Keratinocyte (primary cell): ENCODE measurements around the gene PTPRN2. TPM values are rescaled to one million over a fixed set of nuclear protein-coding genes. Genes with fewer than 3 reads are reported as not detected.

Experiments used
- DNase-seq: peaks from one replicate; pipeline ENCODE4 v3.0.0-alpha.2; 2011; ENCODE audit warnings: low read depth, missing footprints, low spot score
- FAIRE-seq: peaks from 2 replicates; lab custom pipeline; 2011; peaks lifted over from hg19 to GRCh38; lab: Jason Lieb, UNC
- H2AFZ ChIP-seq: 2 replicates; pipeline ENCODE4 v1.6.0; 2012; ENCODE audit warnings: low read length, control low read depth, inconsistent platforms; ENCODE audit not compliant: control insufficient read depth
- H3K27ac ChIP-seq: 2 replicates; pipeline ENCODE4 v1.5.1; 2011; ENCODE audit warnings: low read length; ENCODE audit not compliant: control insufficient read depth, insufficient read depth
- H3K27me3 ChIP-seq: 3 replicates; pipeline ENCODE4 v1.6.0; 2011; ENCODE audit warnings: low read length; ENCODE audit not compliant: control insufficient read depth, insufficient read depth; ENCODE audit errors: extremely low read depth
- H3K36me3 ChIP-seq, 2 experiments: 2 replicates in 1 of 2; 3 replicates in 1 of 2; pipeline ENCODE4 v1.5.1; 2011; ENCODE audit warnings: low read length in 2 of 2, mild to moderate bottlenecking in 1 of 2; ENCODE audit not compliant: control insufficient read depth in 2 of 2, insufficient read depth in 2 of 2; ENCODE audit errors: extremely low read depth in 1 of 2
- H3K4me1 ChIP-seq: 3 replicates; pipeline ENCODE4 v1.5.1; 2011; ENCODE audit warnings: low read length; ENCODE audit not compliant: control insufficient read depth, insufficient read depth; ENCODE audit errors: extremely low read depth
- H3K4me2 ChIP-seq: 3 replicates; pipeline ENCODE4 v1.6.0; 2011; ENCODE audit warnings: low read depth, low read length; ENCODE audit not compliant: control insufficient read depth, insufficient read depth; ENCODE audit errors: extremely low read depth
- H3K4me3 ChIP-seq, 3 experiments: fragments of 200-600 bp in 1 of 3; sonication (generic) in 1 of 3; 2 replicates in 2 of 3; 3 replicates in 1 of 3; pipeline ENCODE4 v1.5.1; 2011 to 2016; ENCODE audit warnings: low read length in 3 of 3, mild to moderate bottlenecking in 3 of 3, control low read depth in 2 of 3, inconsistent platforms in 1 of 3, low read depth in 1 of 3, mixed read lengths in 1 of 3, mixed run types in 1 of 3, moderate library complexity in 1 of 3; ENCODE audit not compliant: control insufficient read depth in 2 of 3, insufficient read depth in 2 of 3; ENCODE audit errors: extremely low read depth in 1 of 3
- H3K79me2 ChIP-seq: 2 replicates; pipeline ENCODE4 v1.6.0; 2012; ENCODE audit warnings: low read length; ENCODE audit not compliant: control insufficient read depth, insufficient read depth
- H3K9ac ChIP-seq: 3 replicates; pipeline ENCODE4 v1.6.0; 2011; ENCODE audit warnings: low read length; ENCODE audit not compliant: control insufficient read depth, insufficient read depth; ENCODE audit errors: extremely low read depth
- H3K9me1 ChIP-seq: 3 replicates; pipeline ENCODE4 v1.6.0; 2011; ENCODE audit warnings: low read length; ENCODE audit not compliant: control insufficient read depth, insufficient read depth; ENCODE audit errors: extremely low read depth
- H3K9me3 ChIP-seq: 2 replicates; pipeline ENCODE4 v1.5.1; 2012; ENCODE audit warnings: low read depth, low read length; ENCODE audit not compliant: control insufficient read depth
- H4K20me1 ChIP-seq: 3 replicates; pipeline ENCODE4 v1.6.0; 2011; ENCODE audit warnings: low read length; ENCODE audit not compliant: control insufficient read depth, insufficient read depth; ENCODE audit errors: extremely low read depth
- EZH2 ChIP-seq: IDR thresholded peaks from one replicate; pipeline ENCODE4 v1.6.1; 2012; ENCODE audit warnings: inconsistent platforms, mild to moderate bottlenecking, low read length, moderate library complexity
- dilution Hi-C: fragments of 300-500 bp; cut with MboI; formaldehyde crosslinking; loops from one replicate; pipeline ENCODE4 v1.7.0; 2020; ENCODE audit warnings: low sequenced_read_pairs; ENCODE audit not compliant: extremely low pct_ligation_motif_present
- polyA plus RNA-seq, 5 experiments: library from polyadenylated mRNA; depleted of rRNA in 3 of 5; stranded (reverse) in 3 of 5; stranded (forward) in 1 of 5; unstranded in 1 of 5; fragments of >200 nt; gene quantifications; 1 replicate in 1 of 5; 2 replicates in 3 of 5; 3 replicates in 1 of 5; pipeline versions ENCODE4 v1.2.1 to v1.2.3, GENCODE V29; 2011 to 2012; ENCODE audit warnings: missing spikeins in 2 of 5, low read depth in 1 of 5, low replicate concordance in 1 of 5
- TF ChIP-seq, protein P1 (sequence below), 3 experiments: IDR thresholded peaks in 1 of 3; conservative IDR thresholded peaks in 1 of 3; optimal IDR thresholded peaks in 1 of 3; 2 replicates in 2 of 3; 3 replicates in 1 of 3; pipeline versions ENCODE3 to v1.5.1; 2011; ENCODE audit warnings: low read length in 3 of 3, mild to moderate bottlenecking in 3 of 3, moderate library complexity in 2 of 3, control low read depth in 1 of 3, inconsistent platforms in 1 of 3; ENCODE audit not compliant: insufficient read depth in 2 of 3; ENCODE audit errors: extremely low read depth in 1 of 3

The PTPRN2 gene
- polyA plus RNA-seq, 1 donor (not counting 4 experiments of a cell fraction or from before 2014, with no cell fraction given) = not detected

- dilution Hi-C loops = no loop called here
These were observed 17.0 kb downstream of the PTPRN2 start for GRCh38 chr7:158570449-158571170.

GRCh38 chr7:158569858-158570323, 17.7 kb downstream of the PTPRN2 start:
- H2AFZ ChIP-seq = no peak overlapping the region
- H4K20me1 ChIP-seq = no peaks in the 10 kb centered on the region
- H3K27ac ChIP-seq = no peak overlapping the region
- peaks cover 13% of the 10 kb centered on the region for H3K27me3 ChIP-seq
- H3K4me2 ChIP-seq = no peak overlapping the region
- no peaks in the 10 kb centered on the region for H3K36me3 ChIP-seq
- no peaks in the 10 kb centered on the region for H3K9me3 ChIP-seq
- no peaks in the 10 kb centered on the region for H3K9me1 ChIP-seq
- no peaks in the 10 kb centered on the region for H3K79me2 ChIP-seq
- no peaks in the 10 kb centered on the region for H3K4me1 ChIP-seq
- H3K4me3 ChIP-seq = no peak overlapping the region
- DNase-seq = no peak
- dilution Hi-C loops = no loop called here
- TF ChIP-seq EZH2 = no peak
- TF ChIP-seq, protein P1, sequence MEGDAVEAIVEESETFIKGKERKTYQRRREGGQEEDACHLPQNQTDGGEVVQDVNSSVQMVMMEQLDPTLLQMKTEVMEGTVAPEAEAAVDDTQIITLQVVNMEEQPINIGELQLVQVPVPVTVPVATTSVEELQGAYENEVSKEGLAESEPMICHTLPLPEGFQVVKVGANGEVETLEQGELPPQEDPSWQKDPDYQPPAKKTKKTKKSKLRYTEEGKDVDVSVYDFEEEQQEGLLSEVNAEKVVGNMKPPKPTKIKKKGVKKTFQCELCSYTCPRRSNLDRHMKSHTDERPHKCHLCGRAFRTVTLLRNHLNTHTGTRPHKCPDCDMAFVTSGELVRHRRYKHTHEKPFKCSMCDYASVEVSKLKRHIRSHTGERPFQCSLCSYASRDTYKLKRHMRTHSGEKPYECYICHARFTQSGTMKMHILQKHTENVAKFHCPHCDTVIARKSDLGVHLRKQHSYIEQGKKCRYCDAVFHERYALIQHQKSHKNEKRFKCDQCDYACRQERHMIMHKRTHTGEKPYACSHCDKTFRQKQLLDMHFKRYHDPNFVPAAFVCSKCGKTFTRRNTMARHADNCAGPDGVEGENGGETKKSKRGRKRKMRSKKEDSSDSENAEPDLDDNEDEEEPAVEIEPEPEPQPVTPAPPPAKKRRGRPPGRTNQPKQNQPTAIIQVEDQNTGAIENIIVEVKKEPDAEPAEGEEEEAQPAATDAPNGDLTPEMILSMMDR (optimal IDR thresholded peaks at IDR 0.05 in 1 of 3, IDR thresholded peaks at IDR 0.05 in 1 of 3, conservative IDR thresholded peaks at IDR 0.05 in 1 of 3; ENCODE audit: extremely low read depth in 1 of 3, insufficient read depth in 2 of 3, low read length in 3 of 3) = no peak
- FAIRE-seq = no peak
- H3K9ac ChIP-seq = no peak overlapping the region

More at GRCh38 chr7:158570449-158571170, 17.0 kb downstream of the PTPRN2 start:
- FAIRE-seq (no peak), DNase-seq (no peak)
- no peak overlapping the region for H3K4me2 ChIP-seq
- H3K27me3 ChIP-seq = peaks cover 13% of the 10 kb centered on the region
- no peaks in the 10 kb centered on the region for H3K9me1 ChIP-seq
- no peak overlapping the region for H3K27ac ChIP-seq
- no peaks in the 10 kb centered on the region for H4K20me1 ChIP-seq
- H3K79me2 ChIP-seq = no peaks in the 10 kb centered on the region
- H3K9ac ChIP-seq = no peak overlapping the region
- TF ChIP-seq EZH2 = no peak
- TF ChIP-seq, protein P1 (optimal IDR thresholded peaks at IDR 0.05 in 1 of 3, IDR thresholded peaks at IDR 0.05 in 1 of 3, conservative IDR thresholded peaks at IDR 0.05 in 1 of 3; ENCODE audit: extremely low read depth in 1 of 3, insufficient read depth in 2 of 3, low read length in 3 of 3) = no peak
- H3K36me3 ChIP-seq = no peaks in the 10 kb centered on the region
- H3K4me1 ChIP-seq = no peaks in the 10 kb centered on the region
- H3K9me3 ChIP-seq = no peaks in the 10 kb centered on the region
- no peak overlapping the region for H2AFZ ChIP-seq
- H3K4me3 ChIP-seq = no peak overlapping the region
